Activated CD4-positive, alpha-beta memory T cell treated with anti-CD3 and anti-CD28 coated beads for 36 hours (primary cell): ENCODE measurements around the gene MOGAT3. TPM values are rescaled to one million over a fixed set of nuclear protein-coding genes. Genes with fewer than 3 reads are reported as not detected.
A peak's percentile ranks its signal among the peaks of the same experiment; 100 is the strongest.

Experiments used
- CTCF ChIA-PET: fragments of 350-600 bp; sonication (Branson Sonifier 250); formaldehyde crosslinking; loops from one replicate; lab custom pipeline; 2021; ENCODE audit warnings: antibody characterized with exemption, inconsistent platforms; lab: Charles Lee
- POLR2A ChIA-PET: fragments of 350-600 bp; sonication (Branson Sonifier 250); formaldehyde crosslinking; loops from one replicate; lab custom pipeline; 2021; ENCODE audit warnings: antibody characterized with exemption; lab: Charles Lee
- DNase-seq: peaks from one replicate; pipeline ENCODE4 v3.0.0-alpha.2; 2020
- H3K27ac Mint-ChIP-seq: one replicate; pipeline ENCODE4 v1.8.0; 2021; ENCODE audit warnings: mixed read lengths
- H3K27me3 Mint-ChIP-seq: one replicate; pipeline ENCODE4 v1.8.0; 2021; ENCODE audit warnings: mixed read lengths
- H3K36me3 Mint-ChIP-seq: one replicate; pipeline ENCODE4 v1.8.0; 2021; ENCODE audit warnings: mixed read lengths
- H3K4me1 Mint-ChIP-seq: one replicate; pipeline ENCODE4 v1.8.0; 2021; ENCODE audit warnings: low read depth, mixed read lengths
- H3K4me3 Mint-ChIP-seq: one replicate; pipeline ENCODE4 v1.8.0; 2021; ENCODE audit warnings: mild to moderate bottlenecking, mixed read lengths
- H3K9me3 Mint-ChIP-seq: one replicate; pipeline ENCODE4 v1.8.0; 2021; ENCODE audit warnings: mixed read lengths
- intact Hi-C: fragments of 100-400 bp; cut with micrococcal nuclease; formaldehyde crosslinking; loops from one replicate; pipeline ENCODE4 v1.15.1; 2023
- total RNA-seq, 2 experiments: library from RNA; stranded (reverse); gene quantifications; one replicate each; pipeline ENCODE4 v1.2.3, GENCODE V29; 2021

The MOGAT3 gene, protein sequence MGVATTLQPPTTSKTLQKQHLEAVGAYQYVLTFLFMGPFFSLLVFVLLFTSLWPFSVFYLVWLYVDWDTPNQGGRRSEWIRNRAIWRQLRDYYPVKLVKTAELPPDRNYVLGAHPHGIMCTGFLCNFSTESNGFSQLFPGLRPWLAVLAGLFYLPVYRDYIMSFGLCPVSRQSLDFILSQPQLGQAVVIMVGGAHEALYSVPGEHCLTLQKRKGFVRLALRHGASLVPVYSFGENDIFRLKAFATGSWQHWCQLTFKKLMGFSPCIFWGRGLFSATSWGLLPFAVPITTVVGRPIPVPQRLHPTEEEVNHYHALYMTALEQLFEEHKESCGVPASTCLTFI
- not detected for total RNA-seq

DNA sequence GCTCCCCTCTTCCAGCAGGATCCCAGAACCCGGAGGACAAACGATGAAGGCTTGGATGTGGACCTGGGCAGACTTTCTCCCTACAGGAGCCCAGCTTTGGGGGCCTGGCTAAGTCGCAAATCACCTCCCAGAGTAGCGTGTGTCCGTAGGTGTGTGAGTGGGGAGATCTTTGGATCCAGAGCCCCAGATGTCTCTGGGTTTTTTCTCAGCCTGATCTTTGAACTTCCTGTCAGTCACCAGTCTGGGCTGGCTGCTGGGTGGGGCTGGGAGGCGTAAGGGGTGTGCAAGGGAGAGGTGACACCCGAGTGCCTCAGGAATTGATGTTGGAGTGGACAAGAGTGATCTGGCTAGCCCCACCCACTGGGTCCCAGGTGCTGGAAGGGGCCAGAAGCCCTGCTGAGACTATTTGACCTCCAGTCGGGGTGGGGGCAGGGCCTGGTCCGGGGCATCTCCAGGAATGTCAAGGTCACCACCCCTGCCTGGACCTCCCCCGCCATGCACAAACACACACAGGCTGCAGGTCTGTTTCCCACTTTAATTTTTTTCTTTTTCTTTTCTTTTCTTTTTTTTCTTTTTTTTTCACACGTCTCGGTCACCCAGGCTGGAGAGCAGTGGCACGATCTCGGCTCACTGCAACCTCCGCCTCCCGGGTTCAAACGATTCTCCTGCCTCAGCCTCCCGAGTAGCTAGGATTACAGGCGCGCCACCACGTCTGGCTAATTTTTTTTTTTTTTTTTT is at the start of gene MOGAT3:
Gene MOGAT3, minus strand, starts transcription at position 175 of the 738 bp plus-strand sequence. CDS start 182 bp downstream, outside the sequence.
- Mint-ChIP-seq H3K9me3 (no peaks in the 10 kb centered on the region), H3K27me3 (peaks cover 18% of the 10 kb centered on the region), H3K4me3 (no peak within 1 kb of the TSS)

DNA sequence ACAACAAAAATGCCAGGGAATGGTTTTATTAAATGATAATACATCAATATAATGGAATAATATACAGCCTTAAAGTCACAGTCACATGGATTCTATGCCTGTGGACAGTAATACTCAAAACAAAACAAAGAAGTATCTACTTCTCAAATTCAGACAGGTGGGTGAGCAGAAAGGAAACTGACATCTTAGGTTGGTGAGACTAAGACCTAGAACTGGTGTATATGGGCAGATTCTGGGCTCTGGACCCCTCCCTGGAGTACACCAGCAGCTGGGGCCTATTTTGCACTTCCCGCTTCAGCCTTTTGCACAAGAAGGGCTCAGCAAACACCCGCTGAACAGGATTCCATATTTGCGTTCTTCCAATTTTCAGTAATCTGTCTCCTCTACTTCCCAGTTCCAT is 49.5 kb upstream of the MOGAT3 start:
- intact Hi-C loops: loop anchor here (5.0 kb wide), 2 partner anchors 42 to 1748 kb away; partner anchors contain the start of genes ZKSCAN5 and ZNF394
- CTCF ChIA-PET: no interaction called here
- POLR2A ChIA-PET: interaction anchor here (3.8 kb wide), 1 partner anchor 33 kb away, joined by 13 read pairs; the partner anchor contains the start of genes PLOD3 and ZNHIT1
- peak overlapping the region; percentile 95 for H3K4me3 Mint-ChIP-seq
- peak overlapping the region; percentile 71 for H3K27ac Mint-ChIP-seq
- H3K9me3 Mint-ChIP-seq: no peaks in the 10 kb centered on the region
- H3K4me1 Mint-ChIP-seq: peaks cover 25% of the 10 kb centered on the region
- no peaks in the 10 kb centered on the region for H3K27me3 Mint-ChIP-seq
- peaks cover 14% of the 10 kb centered on the region for H3K36me3 Mint-ChIP-seq
- DNase-seq: peak; percentile 29

More for the DNA sequence above, at the start of gene MOGAT3:
- Mint-ChIP-seq H3K36me3 (peaks cover under 1% of the 10 kb centered on the region), H3K27ac (no peak within 1 kb of the TSS), H3K4me1 (peaks cover 10% of the 10 kb centered on the region)
- intact Hi-C loops: no loop called here
- ChIA-PET POLR2A (no interaction called here), CTCF (interaction anchor here (1.0 to 3.6 kb wide), 6 partner anchors 9 to 89 kb away, joined by 3 to 12 read pairs (median 6); no protein-coding TSS in a partner anchor)
- DNase-seq: no peak

DNA sequence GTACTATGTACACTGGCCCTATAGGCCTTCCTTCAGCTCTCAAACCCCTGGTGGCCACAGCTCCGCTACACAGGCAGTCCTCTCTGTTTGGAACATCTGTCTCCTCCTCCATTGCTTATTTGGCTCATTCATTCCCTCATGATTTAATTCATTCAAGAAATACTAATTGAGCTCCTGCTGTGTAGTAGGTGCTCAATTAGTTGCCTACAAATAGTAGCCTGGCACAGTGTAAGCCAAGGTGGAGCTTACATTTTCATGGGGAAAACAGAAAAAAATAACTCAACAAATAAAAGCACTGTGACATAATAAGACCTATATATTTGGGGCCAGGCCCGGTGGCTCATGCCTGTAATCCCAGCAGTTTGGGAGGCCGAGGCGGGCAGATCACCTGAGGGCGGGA is 47.4 kb upstream of the MOGAT3 start:
- H3K27me3 Mint-ChIP-seq: no peaks in the 10 kb centered on the region
- H3K4me1 Mint-ChIP-seq: peaks cover 37% of the 10 kb centered on the region
- ChIA-PET CTCF (no interaction called here), POLR2A (no interaction called here)
- DNase-seq: no peak
- H3K27ac Mint-ChIP-seq: no peak overlapping the region
- no peak overlapping the region for H3K4me3 Mint-ChIP-seq
- intact Hi-C loops: no loop called here
- no peaks in the 10 kb centered on the region for H3K9me3 Mint-ChIP-seq
- peaks cover 20% of the 10 kb centered on the region for H3K36me3 Mint-ChIP-seq

DNA sequence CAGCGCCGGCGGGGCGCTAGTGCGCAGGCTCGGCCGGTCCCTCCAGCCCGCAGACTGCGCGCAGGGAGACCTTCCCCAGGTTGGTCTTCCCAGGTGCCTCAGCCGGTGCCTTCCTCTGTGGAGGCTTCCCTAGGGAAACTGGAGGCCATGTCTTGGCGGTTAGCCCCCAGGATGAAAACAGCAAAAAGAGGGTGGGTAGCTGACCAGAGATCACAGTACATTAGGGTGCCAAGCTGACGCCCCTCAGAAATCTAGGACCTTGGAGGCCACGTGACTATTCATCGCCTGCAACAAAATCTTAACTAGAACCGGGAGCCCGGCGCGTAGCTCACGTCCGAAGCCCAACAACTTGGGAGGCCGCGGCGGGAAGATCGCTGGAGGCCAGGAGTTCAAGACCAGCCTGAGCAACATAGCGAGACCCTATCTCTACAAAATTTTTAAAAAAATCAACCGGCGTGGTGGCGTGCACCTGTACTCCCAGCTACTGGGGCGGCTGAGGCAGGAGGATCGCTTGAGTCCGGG is 44.4 kb upstream of the MOGAT3 start:
- peak overlapping the region; percentile 95 for H3K4me3 Mint-ChIP-seq
- peaks cover 20% of the 10 kb centered on the region for H3K36me3 Mint-ChIP-seq
- no peaks in the 10 kb centered on the region for H3K9me3 Mint-ChIP-seq
- POLR2A ChIA-PET: interaction anchor here (0.7 to 2.0 kb wide), 6 partner anchors 9 to 355 kb away, joined by 3 to 26 read pairs (median 3); partner anchors contain the start of genes IFT22, PLOD3, UFSP1 and ZNHIT1
- CTCF ChIA-PET: interaction anchor here (0.9 to 3.7 kb wide), 8 partner anchors 9 to 102 kb away, joined by 3 to 62 read pairs (median 24); partner anchors contain the start of genes PLOD3 and ZNHIT1
- peak overlapping the region; percentile 92 for H3K27ac Mint-ChIP-seq
- intact Hi-C loops: loop anchor here (2.0 kb wide), 2 partner anchors 52 to 80 kb away; partner anchors contain the start of gene VGF
- H3K4me1 Mint-ChIP-seq: peaks cover 25% of the 10 kb centered on the region
- H3K27me3 Mint-ChIP-seq: no peaks in the 10 kb centered on the region
- no peak for DNase-seq

DNA sequence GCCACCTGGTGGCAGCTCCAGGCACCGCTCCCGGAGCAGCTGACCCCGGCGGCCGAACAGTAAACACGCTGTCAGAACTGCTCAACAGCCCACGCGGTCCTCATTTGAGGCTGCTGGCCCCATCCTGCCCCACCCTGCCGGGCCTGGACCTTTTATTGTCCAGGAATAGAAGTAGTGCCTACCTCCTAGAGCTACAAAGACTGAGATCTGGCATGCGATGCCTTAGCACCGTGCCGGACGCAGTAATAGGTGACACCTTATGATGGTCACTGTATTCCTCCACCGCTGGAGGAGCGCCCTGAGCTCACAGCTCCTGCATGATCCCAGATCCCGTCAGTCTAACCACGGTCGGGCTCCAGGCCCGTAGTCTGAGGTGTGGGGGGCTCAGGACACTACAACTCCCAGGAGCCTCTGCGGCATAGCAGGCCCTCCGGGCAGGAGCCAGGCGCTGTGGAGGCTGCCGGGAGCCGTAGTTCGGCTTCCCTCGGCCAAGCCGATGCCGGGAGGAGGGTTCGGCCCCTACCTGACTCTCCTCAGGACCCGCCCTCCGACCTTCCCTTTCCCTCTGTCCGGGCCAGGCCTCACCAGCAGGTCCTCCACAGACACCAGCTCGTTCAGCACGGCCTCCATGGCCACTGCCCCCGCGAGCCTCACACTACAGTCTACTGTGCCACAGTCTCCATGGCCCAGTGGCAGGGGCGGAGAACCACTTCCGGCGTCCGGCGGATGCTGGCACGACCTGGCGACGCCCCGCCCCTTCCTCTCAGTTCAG is 43.7 kb upstream of the MOGAT3 start, which contains the start of gene FIS1:
Gene FIS1, minus strand, starts transcription at position 707 of the 772 bp plus-strand sequence. Its CDS starts 77 bp downstream, at position 630.
- DNase-seq: peak; percentile 95
- ChIA-PET POLR2A (interaction anchor here (0.5 to 2.0 kb wide), 9 partner anchors 8 to 355 kb away, joined by 3 to 26 read pairs (median 3); partner anchors contain the start of genes IFT22, PLOD3, UFSP1 and ZNHIT1), CTCF (interaction anchor here (0.7 to 3.7 kb wide), 22 partner anchors 10 to 369 kb away, joined by 3 to 62 read pairs (median 4); partner anchors contain the start of genes PLOD3, SRRT, TRIM56 and ZNHIT1)
- Mint-ChIP-seq H3K4me3 (peak within 1 kb of the TSS; percentile 95), H3K27ac (peak within 1 kb of the TSS; percentile 92), H3K27me3 (no peaks in the 10 kb centered on the region), H3K9me3 (no peaks in the 10 kb centered on the region), H3K4me1 (peaks cover 22% of the 10 kb centered on the region), H3K36me3 (peaks cover 22% of the 10 kb centered on the region)
- intact Hi-C loops: loop anchor here (1.0 to 2.0 kb wide), 4 partner anchors 8 to 80 kb away; partner anchors contain the start of genes VGF and ZNHIT1

DNA sequence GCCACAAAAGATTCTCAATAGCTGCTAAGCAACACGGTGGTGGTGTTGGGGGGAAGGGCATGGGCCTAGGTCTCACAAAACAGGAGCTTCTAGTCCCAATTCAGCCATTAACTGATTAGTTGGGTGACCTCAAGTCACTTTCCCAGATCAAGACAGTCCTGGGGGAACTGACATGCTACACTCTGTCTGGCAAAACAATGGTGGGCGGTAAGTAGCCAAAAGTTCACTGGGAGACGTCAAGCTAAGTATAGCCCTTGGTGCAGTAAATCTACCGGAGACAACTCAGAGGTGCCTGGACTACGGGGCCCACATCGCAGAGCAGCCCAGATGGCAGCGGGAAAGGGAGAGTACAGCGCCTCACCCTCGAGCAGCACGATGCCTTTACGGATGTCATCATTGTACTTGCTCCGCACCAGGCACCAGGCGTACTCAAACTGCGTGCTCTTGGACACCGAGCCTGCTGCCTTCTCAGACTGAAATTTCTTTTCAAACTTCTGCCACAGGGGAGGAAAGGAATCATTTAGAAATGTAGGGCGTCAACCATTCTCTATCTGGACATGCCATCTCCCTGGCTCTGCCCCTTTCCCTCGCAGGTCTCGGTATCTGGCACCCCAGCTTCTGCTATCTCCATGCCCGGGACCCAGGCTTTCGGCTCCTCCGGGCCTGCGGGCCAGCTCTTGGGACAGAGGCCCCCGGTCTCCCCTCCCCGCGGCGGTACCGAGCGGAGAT is 43.0 kb upstream of the MOGAT3 start:
- Mint-ChIP-seq H3K9me3 (no peaks in the 10 kb centered on the region), H3K36me3 (peaks cover 22% of the 10 kb centered on the region), H3K27me3 (no peaks in the 10 kb centered on the region), H3K4me1 (peaks cover 22% of the 10 kb centered on the region), H3K27ac (peak overlapping the region; percentile 92), H3K4me3 (peak overlapping the region; percentile 95)
- intact Hi-C loops: loop anchor here (1.0 to 2.0 kb wide), 4 partner anchors 8 to 79 kb away; partner anchors contain the start of genes VGF and ZNHIT1
- POLR2A ChIA-PET: interaction anchor here (0.7 to 2.0 kb wide), 7 partner anchors 9 to 354 kb away, joined by 3 to 26 read pairs (median 3); partner anchors contain the start of genes PLOD3, UFSP1 and ZNHIT1
- DNase-seq: peak; percentile 24
- CTCF ChIA-PET: interaction anchor here (0.6 to 3.7 kb wide), 23 partner anchors 10 to 369 kb away, joined by 3 to 62 read pairs (median 4); partner anchors contain the start of genes PLOD3, SRRT, TRIM56 and ZNHIT1

DNA sequence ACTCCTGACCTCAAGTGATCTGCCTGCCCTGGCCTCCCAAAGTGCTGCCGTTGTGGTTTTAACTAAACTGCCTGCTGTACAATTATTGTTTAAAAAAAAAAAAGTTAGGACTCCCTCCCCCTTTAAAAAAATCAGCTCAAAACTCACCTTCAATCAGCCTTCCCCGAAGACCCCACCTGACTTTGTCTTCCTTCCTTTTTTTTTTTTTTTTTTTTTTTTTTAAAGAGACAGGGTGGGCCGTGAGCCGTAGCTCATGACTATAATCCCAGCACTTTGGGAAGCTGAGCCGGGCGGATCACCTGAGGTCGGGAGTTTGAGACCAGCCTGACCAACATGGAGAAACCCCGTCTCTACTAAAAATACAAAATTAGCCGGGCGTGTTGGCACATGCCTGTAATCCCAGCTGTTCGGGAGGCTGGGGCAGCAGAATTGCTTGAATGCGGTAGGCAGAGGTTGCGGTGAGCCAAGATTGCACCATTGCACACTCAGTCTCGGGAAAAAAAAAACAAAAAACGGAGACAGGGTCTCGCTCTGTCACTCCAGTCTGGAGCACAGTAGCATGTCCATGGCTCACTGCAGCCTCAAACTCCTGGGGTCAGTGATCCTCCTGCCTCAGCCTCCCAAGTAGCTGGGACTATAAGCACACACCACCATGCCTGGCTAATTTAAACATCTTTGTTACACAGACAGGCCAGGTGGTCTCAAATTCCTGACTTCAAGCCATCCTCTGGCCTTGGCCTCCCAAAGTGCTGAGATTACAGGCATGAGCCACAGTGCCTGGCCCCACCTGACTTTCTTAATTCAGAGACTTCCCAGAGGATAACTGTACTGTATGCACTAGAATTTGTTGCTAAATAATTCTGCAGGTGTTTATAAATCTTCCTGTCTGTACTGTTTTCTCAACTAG is 40.9 kb upstream of the MOGAT3 start:
- Mint-ChIP-seq H3K27ac (no peak overlapping the region), H3K36me3 (peaks cover 21% of the 10 kb centered on the region), H3K4me3 (no peak overlapping the region), H3K27me3 (no peaks in the 10 kb centered on the region), H3K4me1 (peaks cover 19% of the 10 kb centered on the region), H3K9me3 (no peaks in the 10 kb centered on the region)
- intact Hi-C loops: no loop called here
- ChIA-PET POLR2A (interaction anchor here (0.6 kb wide), 1 partner anchor 1226 kb away, joined by 3 read pairs; no protein-coding TSS in a partner anchor), CTCF (interaction anchor here (0.8 to 3.7 kb wide), 3 partner anchors 24 to 98 kb away, joined by 5 to 62 read pairs (median 9); partner anchors contain the start of genes PLOD3 and ZNHIT1)
- no peak for DNase-seq

DNA sequence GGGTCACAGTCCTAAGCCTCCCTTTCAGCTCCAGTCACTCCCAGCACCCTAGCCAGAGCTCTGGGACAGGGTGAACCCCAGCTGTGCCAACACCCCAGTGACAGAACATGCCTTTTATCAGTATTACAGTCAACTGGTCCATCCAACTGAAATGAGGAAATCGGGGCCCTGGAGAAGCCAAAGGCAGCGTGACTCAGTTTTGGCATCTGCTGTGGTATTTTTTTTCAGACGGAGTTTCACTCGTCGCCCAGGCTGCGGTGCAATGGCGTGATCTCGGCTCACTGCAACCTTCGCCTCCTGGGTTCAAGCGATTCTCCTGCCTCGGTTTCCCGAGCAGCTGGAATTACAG is 40.2 kb upstream of the MOGAT3 start:
- DNase-seq: no peak
- ChIA-PET CTCF (interaction anchor here (0.8 to 2.4 kb wide), 2 partner anchors 50 to 97 kb away, joined by 5 to 9 read pairs; no protein-coding TSS in a partner anchor), POLR2A (no interaction called here)
- Mint-ChIP-seq H3K36me3 (peaks cover 21% of the 10 kb centered on the region), H3K27ac (no peak overlapping the region), H3K4me1 (peaks cover 19% of the 10 kb centered on the region), H3K27me3 (no peaks in the 10 kb centered on the region), H3K9me3 (no peaks in the 10 kb centered on the region), H3K4me3 (no peak overlapping the region)
- intact Hi-C loops: no loop called here

DNA sequence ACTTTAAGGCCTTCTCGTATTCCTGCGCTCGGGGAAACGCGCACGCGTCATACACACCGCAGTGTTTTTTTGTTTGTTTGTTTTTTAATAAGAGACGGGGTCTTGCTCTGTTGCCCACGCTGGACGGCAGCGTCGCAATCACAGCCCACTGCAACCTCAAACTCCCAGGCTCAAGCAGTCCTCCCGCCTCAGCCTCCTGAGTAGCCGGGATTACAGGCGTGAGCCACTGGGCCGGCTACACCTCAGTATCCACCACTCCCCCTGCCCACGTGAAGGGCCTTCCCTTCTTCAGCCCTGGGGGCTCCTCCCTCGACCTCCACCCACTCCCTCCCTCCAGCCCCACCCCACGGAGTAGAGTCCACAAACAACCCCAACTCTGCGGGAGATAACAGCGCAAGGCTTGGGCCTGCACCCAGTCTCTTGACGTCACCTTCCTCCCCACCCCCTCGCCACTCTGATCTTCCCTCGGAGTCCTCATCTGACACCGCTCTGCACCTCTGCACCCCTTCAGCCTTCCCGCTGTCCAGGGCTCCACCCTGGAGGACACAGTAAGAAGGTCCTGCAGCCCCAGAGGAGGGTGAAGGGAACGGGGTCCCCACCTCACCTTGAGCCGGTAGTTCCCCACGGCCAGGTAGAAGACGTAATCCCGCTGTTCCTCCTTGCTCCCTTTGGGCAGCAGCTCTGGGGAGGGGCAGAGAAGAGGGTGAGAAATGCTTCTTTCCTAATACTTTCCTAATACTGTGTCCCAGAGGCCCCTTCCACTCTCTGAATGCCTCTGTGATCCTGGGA is 39.6 kb upstream of the MOGAT3 start:
- no peaks in the 10 kb centered on the region for H3K27me3 Mint-ChIP-seq
- peaks cover 16% of the 10 kb centered on the region for H3K36me3 Mint-ChIP-seq
- CTCF ChIA-PET: interaction anchor here (0.8 to 2.4 kb wide), 2 partner anchors 51 to 96 kb away, joined by 5 to 9 read pairs; no protein-coding TSS in a partner anchor
- POLR2A ChIA-PET: no interaction called here
- H3K9me3 Mint-ChIP-seq: no peaks in the 10 kb centered on the region
- peaks cover 14% of the 10 kb centered on the region for H3K4me1 Mint-ChIP-seq
- no peak overlapping the region for H3K4me3 Mint-ChIP-seq
- no peak for DNase-seq
- H3K27ac Mint-ChIP-seq: no peak overlapping the region
- intact Hi-C loops: no loop called here
